Stimulated activated CD4-positive, alpha-beta T cell treated with anti-CD3 and anti-CD28 coated beads, Interleukin-12 subunit alpha, Interleukin-12 subunit beta, amount 100 ng/mL, for 48 hours (primary cell): Measurements from ENCODE around the gene GRID1.
"Not testable (repeated sequence)": the region's sequence is repeated elsewhere in the genome, so short reads cannot be mapped to it uniquely, and the experiment has no call there.

Source experiments
- DNase-seq, 3 donors: peaks; one replicate each; pipeline ENCODE4 v3.0.0-alpha.2; 2020; ENCODE audit warnings: low read depth in 2 of 3, low spot score in 1 of 3

GRID1 gene

GRCh38 chr10:86113983-86114382, 252.6 kb downstream of the GRID1 start:
- DNase-seq, result no peak

GRCh38 chr10:86113501-86113900, 253.1 kb downstream of the GRID1 start:
- DNase-seq, result no peak

DNA sequence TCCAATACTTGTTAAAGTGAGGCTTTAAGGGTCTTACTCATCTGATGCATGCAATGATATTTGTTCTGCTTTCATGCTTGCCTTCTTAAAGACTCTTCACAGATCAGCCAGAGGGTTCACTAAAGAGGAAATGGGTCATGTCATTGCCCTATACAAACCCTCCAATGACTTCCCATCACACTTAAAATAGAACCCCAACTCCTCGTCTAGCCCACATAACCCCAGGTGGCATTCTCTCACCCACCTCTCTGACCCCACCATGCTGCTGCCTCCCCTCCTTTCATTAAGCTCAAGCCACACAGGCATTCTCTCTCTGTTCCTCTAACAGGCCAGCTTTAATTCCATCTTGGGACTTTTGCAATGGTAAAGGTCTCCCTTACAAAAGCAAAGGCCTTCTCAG, 253.6 kb downstream of the GRID1 start:
- DNase-seq, result no peak

DNA sequence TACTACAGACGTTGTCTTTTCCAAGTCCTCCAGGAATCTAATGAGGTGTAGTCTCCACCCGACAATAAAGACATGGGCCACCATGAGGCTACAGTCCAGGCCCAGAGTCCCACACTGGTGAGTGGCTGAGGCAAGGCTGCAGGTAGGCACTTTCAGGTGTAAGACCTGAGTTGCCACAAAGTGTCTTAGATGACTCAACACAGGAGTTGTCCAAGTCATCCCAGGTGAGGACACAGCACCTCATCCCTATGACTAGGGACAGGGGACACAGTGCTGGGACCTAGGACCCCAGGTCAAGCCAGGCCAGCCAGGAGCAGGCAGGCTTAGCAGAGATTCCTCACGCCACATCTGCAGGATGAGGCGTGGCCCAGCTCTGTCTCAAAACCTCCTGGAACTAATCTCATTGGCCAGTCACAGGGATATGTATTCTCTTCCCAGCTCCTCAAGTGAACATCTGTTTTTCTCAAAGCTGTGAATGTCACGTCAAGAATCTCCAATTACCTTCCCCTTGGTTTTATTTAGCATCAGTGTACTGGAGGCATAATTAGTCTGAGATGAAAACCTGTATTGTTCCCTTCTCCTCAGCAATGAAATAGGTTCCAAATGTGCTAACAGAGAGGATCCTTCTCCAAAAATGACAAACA, 254.6 kb downstream of the GRID1 start:
- no peak for DNase-seq

DNA sequence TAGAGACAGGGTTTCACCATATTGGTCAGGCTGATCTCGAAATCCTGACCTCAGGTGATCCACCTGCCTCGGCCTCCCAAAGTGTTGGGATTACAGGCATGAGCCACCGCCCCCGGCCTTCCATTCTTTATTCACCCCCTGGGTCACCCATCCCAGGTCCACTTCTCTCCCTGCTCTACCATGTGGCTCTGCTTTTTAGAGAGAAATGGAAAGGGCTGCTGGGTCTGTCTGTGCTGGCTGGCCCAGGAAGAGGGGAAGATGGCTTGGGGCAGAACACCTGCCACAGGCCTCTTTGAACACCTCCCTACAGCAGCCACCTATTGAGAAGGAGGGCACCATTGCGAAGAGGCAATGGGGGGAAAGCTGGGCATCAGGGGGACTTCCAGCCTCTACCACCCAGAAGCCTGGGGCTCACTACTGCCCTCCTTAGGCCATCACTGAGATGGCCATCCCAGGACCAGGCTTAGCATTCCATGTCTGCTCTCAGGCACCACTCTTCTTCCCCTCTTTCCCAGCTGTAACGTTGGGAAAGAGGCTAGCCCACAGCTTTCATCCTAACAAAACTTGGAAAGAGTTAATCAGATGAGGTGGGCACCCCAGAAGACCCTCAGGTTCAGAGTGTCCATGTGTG, 256.3 kb downstream of the GRID1 start:
- DNase-seq, result no peak

DNA sequence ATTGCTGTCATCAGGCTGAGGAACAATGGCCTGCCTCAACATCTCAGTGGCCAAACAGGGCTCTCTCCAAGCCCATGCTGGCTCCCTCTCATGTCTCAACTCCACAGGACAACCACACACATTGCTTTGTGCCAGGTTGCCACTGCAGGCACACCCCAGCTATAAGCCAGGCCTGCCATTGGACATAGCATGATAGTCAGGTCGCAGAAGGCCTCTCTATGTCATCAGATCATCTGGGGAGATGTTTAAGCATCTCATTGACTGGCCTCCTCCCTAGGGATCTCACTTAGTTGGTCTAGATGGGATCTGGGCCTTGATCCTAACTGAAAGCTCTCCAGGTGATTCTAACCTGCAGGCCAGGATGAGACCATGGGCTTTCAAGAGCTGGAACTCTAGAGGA, 257.2 kb downstream of the GRID1 start:
- DNase-seq, result no peak

GRCh38 chr10:86108696-86109095, 257.9 kb downstream of the GRID1 start:
- no peak for DNase-seq

DNA sequence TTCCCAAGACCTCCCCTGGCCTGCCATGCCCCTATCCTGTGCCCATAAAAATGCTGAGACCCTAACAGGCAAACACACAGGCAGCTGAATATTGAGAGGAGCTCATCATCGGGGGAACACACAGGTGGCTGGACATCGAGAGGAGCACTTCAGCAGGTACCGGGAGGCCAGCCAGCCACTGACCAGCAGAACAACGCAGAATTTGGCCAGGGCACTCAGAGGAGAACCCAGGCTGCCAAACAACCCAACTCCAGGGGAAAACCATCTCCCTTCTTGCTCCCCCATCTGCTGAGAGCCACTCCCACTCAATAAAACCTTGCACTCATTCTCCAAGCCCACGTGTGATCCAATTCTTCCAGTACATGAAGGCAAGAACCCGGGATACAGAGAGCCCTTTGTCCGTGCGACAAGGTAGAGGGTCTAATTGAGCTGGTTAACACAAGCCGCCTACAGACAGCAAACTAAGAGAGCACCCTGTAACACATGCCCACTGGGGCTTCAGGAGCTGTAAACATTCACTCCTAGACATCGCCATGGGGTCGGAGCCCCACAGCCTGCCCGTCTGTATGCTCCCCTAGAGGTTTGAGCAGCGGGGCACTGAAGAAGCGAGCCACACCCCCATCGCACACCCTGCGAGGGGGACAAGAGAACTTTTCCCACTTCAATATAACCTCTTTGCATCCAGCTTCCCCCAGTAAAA, 258.8 kb downstream of the GRID1 start:
- not testable (repeated sequence) for DNase-seq

DNA sequence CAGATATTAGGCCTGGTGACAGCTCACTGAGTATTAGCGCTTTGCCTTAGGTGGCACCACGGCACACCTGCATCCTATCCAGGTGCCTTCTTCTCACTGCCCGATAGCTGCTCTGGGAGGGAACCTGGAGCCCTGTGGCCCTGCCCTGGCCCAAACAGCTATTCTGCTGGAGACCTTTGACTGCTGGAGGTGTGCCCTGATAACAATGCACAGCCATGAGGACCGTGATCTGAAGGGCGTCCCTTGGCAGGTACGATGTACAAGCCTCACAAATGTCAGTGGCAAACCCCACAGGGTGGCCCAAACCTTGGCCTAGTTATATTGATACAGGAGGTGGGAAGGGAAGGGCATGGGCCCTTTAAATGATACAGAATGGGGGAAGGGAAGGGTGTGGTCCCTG, 259.5 kb downstream of the GRID1 start:
- no peak for DNase-seq

DNA sequence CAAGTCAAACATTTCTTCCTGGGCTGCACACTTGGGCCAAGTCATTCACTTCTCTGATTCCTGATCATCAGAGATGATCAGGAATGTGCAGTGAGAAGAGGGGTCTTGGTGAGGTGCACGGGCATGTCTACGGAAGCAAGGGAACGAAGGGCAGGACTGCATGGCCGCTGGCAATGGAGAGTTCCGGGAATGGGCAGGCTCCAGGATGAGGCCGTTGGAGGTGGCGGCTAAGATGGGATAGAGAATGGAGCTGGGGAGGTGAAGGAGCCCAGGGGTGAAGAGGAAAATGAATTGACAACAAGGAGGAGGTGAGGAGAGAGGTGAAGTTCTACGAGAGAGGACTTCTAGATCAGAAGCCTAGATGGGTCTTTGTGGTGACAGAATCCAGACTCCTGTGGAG, 260.0 kb downstream of the GRID1 start:
- no peak for DNase-seq

GRCh38 chr10:86105640-86106039, 261.0 kb downstream of the GRID1 start:
- no peak for DNase-seq

- DNase-seq, result no peak
Observed at GRCh38 chr10:86105181-86105580, 261.4 kb downstream of the GRID1 start.

DNA sequence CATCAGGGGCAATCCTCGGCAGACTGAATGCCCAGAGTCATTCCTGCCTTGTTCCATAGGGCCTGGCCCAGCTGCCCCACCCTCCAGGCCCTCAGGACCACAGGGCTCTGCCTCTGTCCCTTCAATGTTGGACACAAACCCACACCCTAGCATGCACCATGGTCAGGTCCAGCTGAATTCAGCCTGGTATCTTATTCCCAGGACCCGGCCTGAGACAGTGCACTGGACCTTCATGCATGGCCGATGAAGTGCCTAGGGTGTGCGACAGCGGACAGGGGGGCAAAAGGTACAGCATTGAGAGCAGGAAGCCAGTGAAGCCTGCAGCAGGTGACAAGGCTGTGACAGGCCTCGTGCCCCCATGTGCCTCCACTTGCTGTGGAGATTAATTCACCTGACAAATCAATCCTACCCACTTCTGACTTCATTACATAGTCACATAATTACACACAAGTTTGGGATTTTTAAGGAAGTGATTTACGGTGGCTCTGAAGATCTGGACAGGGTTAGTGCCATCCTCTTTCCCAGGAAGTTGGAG, 261.9 kb downstream of the GRID1 start:
- DNase-seq, result no peak

DNA sequence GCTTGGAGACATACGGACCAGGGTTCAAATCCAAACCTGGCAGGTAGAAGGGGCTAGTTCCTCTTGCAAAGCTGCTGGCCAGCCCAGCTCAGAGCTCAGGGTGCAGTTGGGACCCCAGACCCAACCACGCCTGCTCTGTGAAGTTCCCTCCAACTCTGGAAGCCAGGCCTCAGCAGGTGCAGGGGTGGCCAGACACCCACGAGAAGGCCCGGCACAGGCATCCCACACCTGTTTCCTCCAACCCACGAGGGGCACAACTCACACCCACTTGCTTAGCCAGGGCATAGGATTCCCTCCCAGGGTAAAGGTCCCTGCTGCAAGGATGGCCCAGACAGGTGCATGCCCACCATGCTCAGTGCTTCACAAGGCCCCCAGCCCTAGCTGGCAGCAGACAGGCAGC, 262.4 kb downstream of the GRID1 start:
- DNase-seq, result no peak

- no peak for DNase-seq
Observed at GRCh38 chr10:86103391-86104101, 263.0 kb downstream of the GRID1 start.

- no peak for DNase-seq
Observed at GRCh38 chr10:86102451-86102850, 264.1 kb downstream of the GRID1 start.

DNA sequence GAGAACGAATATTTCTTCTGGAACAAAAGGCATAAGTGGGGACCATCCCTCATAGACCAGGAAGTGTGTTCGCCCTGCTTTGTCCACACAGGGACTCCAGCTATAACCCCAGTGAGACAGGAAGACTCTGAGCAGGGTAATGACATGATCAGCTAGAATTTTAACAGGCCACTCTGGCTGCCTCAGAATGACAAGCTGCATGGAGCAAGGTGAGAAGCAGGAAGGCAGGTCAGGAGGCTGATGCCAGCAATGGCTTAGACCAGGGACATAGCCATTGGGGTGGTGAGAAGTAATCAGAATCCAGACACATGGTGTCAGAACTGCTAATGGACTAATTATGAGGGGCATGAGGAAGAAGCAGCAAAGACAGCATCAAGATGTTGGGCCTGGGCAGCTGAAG, 264.6 kb downstream of the GRID1 start:
- no peak for DNase-seq

DNA sequence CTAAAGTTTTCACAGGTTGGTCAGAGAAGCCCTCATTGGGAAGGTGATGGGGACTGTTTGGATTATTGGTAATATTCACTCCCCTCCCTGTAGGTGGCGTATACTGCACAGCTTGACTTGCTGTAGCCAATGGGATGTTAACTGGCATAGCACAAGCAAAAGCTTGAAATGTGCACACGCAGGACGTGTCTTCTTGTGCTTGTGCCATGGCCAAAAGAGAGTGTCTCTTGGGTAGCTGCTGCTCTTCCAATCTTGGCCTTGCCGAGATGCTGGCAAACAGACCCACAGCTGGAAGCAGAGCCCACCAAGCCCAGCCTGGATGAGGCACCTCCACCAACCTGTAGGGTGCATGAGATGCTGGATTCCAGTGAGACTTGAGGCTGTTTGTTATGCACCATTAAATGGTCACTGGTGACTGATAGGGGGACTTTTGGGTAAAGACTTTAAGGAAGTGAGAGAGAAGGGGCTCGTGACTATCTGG, 266.0 kb downstream of the GRID1 start:
- DNase-seq, result no peak

DNA sequence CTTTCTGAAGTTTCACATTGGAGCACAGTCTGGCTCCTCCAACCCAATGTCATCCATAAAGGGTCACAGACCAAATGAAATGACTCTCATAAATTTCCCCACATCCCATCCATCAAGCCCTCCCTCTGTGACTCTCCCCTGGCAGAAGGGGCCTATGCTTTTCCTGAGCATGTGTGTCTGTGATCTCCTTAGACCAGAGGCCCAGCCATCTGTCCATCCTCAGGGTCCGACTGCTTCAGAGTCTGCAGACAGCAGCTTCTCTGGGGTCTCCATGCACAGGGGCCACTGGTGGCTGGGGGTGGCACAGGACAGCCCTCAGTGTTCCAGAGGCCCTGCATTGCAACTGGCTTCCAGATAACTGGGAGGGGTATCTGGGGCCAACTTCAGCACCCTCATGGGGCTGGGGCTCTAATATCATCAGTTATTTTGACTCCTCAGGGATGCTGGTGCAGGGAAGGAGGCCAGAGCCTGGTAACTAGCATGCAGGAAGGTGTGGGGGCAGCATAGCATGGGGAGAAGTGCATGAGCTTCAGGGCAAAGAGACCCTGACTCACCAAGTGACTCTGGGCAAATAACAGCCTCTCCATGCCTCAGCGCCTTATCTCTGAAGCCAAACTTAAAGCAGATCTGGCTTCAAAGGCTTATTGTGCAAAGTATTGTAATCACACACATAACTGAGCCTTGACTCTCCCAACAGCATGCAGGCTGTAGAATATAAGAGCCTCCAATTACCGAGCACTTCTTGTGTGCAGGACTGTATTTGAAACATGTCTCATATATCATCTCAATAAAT, 266.9 kb downstream of the GRID1 start:
- DNase-seq, result no peak

GRCh38 chr10:86098187-86098881, 268.3 kb downstream of the GRID1 start:
- DNase-seq, result no peak
